Left lung (tissue), 10 donors: ENCODE results near the gene ATP5MG. TPM values are rescaled to one million over a fixed set of nuclear protein-coding genes. Genes with fewer than 3 reads are reported as not detected.
"Not testable (repeated sequence)": the region's sequence is repeated elsewhere in the genome, so short reads cannot be mapped to it uniquely, and the experiment has no call there.

ENCODE experiments used
- ATAC-seq: fragments of 200-7000 bp; cut with Tn5 transposase; one replicate; pipeline ENCODE4 v1.9.1; 2020; ENCODE audit warnings: moderate library complexity
- DNase-seq, 4 donors: peaks; one replicate each; pipeline ENCODE4 v3.0.0-alpha.2; 2013 to 2020
- H3K27ac ChIP-seq, 2 donors: fragments of 200-600 bp; sonication (generic) in 1 of 2; one replicate each; pipeline versions ENCODE4 v1.5.0 to v1.8.0; 2020 to 2021
- H3K27me3 ChIP-seq, 2 donors: fragments of 200-600 bp; sonication (generic) in 1 of 2; one replicate each; pipeline versions ENCODE4 v1.5.0 to v1.8.0; 2020 to 2021
- H3K36me3 ChIP-seq, 2 donors: fragments of 200-600 bp; sonication (generic) in 1 of 2; one replicate each; pipeline versions ENCODE4 v1.5.0 to v1.8.0; 2020 to 2021
- H3K4me1 ChIP-seq, 2 donors: fragments of 200-600 bp; one replicate each; pipeline ENCODE4 v1.8.0; 2021
- H3K4me3 ChIP-seq, 2 donors: fragments of 200-600 bp; sonication (generic) in 1 of 2; one replicate each; pipeline versions ENCODE4 v1.5.0 to v1.8.0; 2020 to 2021; ENCODE audit warnings: mild to moderate bottlenecking in 1 of 2
- H3K9me3 ChIP-seq, 2 donors: fragments of 200-600 bp; sonication (generic) in 1 of 2; one replicate each; pipeline versions ENCODE4 v1.5.0 to v1.8.0; 2020 to 2021
- intact Hi-C, 2 donors: fragments of 100-400 bp; cut with DNase I; formaldehyde crosslinking; loops; one replicate each; pipeline versions ENCODE4 v1.11.2 to v1.14.2; 2022
- polyA plus RNA-seq, 6 donors: library from polyadenylated mRNA; unstranded; fragments of 120-200 nt; gene quantifications; one replicate each; pipeline ENCODE4 v1.2.1, GENCODE V29; 2013; ENCODE audit not compliant: insufficient read length in 6 of 6
- total RNA-seq, 2 donors: library from RNA; stranded (reverse); fragmentation: NEBNext Ultra II Directional; extraction: Animal tissue kit (Norgen Biotek cat#: 25700); gene quantifications; one replicate each; pipeline ENCODE4 v1.2.1, GENCODE V29; 2021
- TF ChIP-seq, protein P1 (sequence below), 2 donors: fragments of 200-600 bp; sonication (generic) in 1 of 2; IDR thresholded peaks; one replicate each; pipeline versions ENCODE4 v1.5.0 to v1.8.0; 2021; ENCODE audit warnings: antibody characterized with exemption in 2 of 2
- donor health status: DM: no; HTN: yes; CAD: no.
- donor health status: DM: no; HTN: no; CAD: no.

Gene ATP5MG
- total and polyA plus RNA-seq, 8 donors: 151 to 408 (median 382) TPM

- ATAC-seq: no peak
- intact Hi-C loops: no loop called here
Observed at GRCh38 chr11:118412921-118413320, 11.5 kb downstream of the ATP5MG start.

DNA sequence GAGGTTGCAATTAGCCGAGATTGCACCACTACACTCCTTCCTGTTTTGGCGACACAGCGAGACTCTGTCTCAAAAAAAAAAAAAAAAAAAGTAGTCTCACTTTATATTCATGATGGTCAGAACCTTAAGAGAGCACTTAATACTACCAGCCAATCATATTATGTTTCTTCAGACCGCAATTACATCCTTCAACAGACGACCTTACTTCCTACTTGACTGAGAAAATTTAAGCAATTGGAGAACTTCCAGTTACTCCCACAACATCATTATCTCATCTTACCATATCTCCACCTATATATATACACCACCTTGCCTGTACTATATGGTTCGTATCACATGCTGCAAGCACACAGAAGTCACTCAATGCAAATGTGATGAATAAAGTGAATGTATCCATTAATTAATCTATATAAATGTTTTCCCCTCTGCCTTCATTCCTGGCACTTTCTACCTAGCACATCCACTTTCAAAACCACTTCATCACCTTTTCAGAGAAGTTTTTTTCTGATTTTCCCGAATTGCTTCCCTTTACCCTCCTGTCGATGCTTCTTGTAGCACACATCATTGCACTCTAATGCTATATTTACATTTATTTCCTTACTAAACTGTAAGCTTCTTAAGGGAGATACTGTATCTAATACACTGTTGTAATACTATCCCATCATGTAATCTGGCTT lies 13.8 kb downstream of the ATP5MG start:
- peak overlapping the region in 1 of 2 donors; percentile 5 for H3K27ac ChIP-seq
- peaks cover 3 to 11% of the 10 kb centered on the region in 2 donors for H3K4me1 ChIP-seq
- H3K9me3 ChIP-seq: no peaks in the 10 kb centered on the region
- no peaks in the 10 kb centered on the region for H3K27me3 ChIP-seq
- no peak overlapping the region for H3K4me3 ChIP-seq
- H3K36me3 ChIP-seq: no peaks in the 10 kb centered on the region
- intact Hi-C loops: no loop called here
- TF ChIP-seq, protein P1, sequence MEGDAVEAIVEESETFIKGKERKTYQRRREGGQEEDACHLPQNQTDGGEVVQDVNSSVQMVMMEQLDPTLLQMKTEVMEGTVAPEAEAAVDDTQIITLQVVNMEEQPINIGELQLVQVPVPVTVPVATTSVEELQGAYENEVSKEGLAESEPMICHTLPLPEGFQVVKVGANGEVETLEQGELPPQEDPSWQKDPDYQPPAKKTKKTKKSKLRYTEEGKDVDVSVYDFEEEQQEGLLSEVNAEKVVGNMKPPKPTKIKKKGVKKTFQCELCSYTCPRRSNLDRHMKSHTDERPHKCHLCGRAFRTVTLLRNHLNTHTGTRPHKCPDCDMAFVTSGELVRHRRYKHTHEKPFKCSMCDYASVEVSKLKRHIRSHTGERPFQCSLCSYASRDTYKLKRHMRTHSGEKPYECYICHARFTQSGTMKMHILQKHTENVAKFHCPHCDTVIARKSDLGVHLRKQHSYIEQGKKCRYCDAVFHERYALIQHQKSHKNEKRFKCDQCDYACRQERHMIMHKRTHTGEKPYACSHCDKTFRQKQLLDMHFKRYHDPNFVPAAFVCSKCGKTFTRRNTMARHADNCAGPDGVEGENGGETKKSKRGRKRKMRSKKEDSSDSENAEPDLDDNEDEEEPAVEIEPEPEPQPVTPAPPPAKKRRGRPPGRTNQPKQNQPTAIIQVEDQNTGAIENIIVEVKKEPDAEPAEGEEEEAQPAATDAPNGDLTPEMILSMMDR (IDR thresholded peaks at IDR 0.05): no peak
- ATAC-seq: no peak
- no peak for DNase-seq

More at GRCh38 chr11:118412921-118413320, 11.5 kb downstream of the ATP5MG start:
- H3K36me3 ChIP-seq: peaks cover 0 to 20% of the 10 kb centered on the region in 2 donors
- no peak overlapping the region for H3K4me3 ChIP-seq
- DNase-seq: no peak
- H3K27ac ChIP-seq: no peak overlapping the region
- peaks cover 3 to 11% of the 10 kb centered on the region in 2 donors for H3K4me1 ChIP-seq
- H3K9me3 ChIP-seq: no peaks in the 10 kb centered on the region
- TF ChIP-seq, protein P1 (IDR thresholded peaks at IDR 0.05): no peak
- H3K27me3 ChIP-seq: no peaks in the 10 kb centered on the region

GRCh38 chr11:118415739-118416068 lies 14.3 kb downstream of the ATP5MG start:
- no peak for DNase-seq
- TF ChIP-seq, protein P1 (IDR thresholded peaks at IDR 0.05): no peak

DNA sequence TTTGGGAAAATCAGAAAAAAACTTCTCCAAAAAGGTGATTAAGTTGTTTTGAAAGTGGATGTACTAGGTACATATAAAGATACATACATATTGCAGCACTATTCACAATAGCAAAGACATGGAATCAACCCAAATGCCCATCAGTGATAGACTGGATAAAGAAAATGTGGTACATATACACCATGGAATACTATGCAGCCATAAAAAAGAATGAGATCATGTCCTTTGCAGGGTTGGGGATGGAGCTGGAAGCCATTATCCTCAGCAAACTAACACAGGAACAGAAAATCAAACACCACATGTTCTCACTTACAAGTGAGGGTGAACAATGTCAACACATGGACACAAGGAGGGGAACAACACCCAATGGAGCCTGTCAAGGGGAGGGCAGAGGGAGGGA lies 15.5 kb downstream of the ATP5MG start:
- H3K27ac ChIP-seq, intact Hi-C loops, H3K9me3 ChIP-seq, DNase-seq, H3K27me3 ChIP-seq, H3K36me3 ChIP-seq, ATAC-seq, H3K4me3 ChIP-seq: not testable (repeated sequence)
- H3K4me1 ChIP-seq: peaks cover 3 to 11% of the 10 kb centered on the region in 2 donors

More at GRCh38 chr11:118415739-118416068, 14.3 kb downstream of the ATP5MG start:
- ATAC-seq: peak; percentile 69
- Histone ChIP-seq H3K9me3 (no peaks in the 10 kb centered on the region), H3K4me1 (peaks cover 3 to 11% of the 10 kb centered on the region in 2 donors), H3K27ac (peak overlapping the region in 1 of 2 donors; percentile 5), H3K27me3 (no peaks in the 10 kb centered on the region), H3K4me3 (no peak overlapping the region), H3K36me3 (no peaks in the 10 kb centered on the region)
- intact Hi-C loops: no loop called here

DNA sequence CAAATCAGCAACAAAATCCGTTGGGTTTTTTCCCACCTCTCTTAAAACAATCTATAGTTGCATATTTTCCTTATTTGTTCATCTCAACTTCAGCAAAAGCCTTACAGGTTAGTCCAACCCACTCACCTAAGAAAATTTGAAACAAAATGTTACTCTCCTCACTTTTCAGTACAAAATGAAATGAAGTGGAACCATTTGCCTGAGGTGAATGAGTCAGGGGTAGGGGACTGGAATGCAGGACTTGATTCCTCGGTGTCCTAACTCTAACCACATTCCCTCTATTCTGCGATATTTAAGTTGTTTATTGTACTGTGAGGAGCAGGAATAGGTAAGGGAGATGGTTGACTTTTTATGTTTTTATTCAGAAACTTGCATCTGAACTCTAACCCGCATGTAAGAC lies 16.4 kb downstream of the ATP5MG start:
- ATAC-seq: no peak
- H3K4me3 ChIP-seq: no peak overlapping the region
- H3K27ac ChIP-seq: no peak overlapping the region
- intact Hi-C loops: no loop called here
- no peaks in the 10 kb centered on the region for H3K27me3 ChIP-seq
- no peaks in the 10 kb centered on the region for H3K36me3 ChIP-seq
- H3K4me1 ChIP-seq: peaks cover 3 to 11% of the 10 kb centered on the region in 2 donors
- no peaks in the 10 kb centered on the region for H3K9me3 ChIP-seq
- TF ChIP-seq, protein P1 (IDR thresholded peaks at IDR 0.05): no peak
- no peak for DNase-seq

GRCh38 chr11:118418766-118419165 lies 17.4 kb downstream of the ATP5MG start:
- no peak for ATAC-seq
- TF ChIP-seq, protein P1 (IDR thresholded peaks at IDR 0.05): no peak
- intact Hi-C loops: no loop called here
- H3K4me1 ChIP-seq: peaks cover 3 to 11% of the 10 kb centered on the region in 2 donors
- H3K9me3 ChIP-seq: no peaks in the 10 kb centered on the region
- no peak for DNase-seq
- no peak overlapping the region for H3K4me3 ChIP-seq
- no peaks in the 10 kb centered on the region for H3K27me3 ChIP-seq
- no peak overlapping the region for H3K27ac ChIP-seq
- no peaks in the 10 kb centered on the region for H3K36me3 ChIP-seq
